Neural cell (in vitro differentiated cells): ENCODE measurements around the gene IER3. TPM values are rescaled to one million over a fixed set of nuclear protein-coding genes. Genes with fewer than 3 reads are reported as not detected.

Experiments used
- H2AFZ ChIP-seq: fragments of 200-600, 300-800 bp; sonication (generic), shearing (Covaris generic); 2 replicates; pipeline ENCODE4 v1.6.0; 2014; ENCODE audit warnings: low read depth, mild to moderate bottlenecking, antibody characterized with exemption, low read length, moderate library complexity
- H3F3A ChIP-seq: fragments of 200-600 bp; shearing (Covaris generic); 2 replicates; pipeline ENCODE4 v1.6.1; 2016; ENCODE audit warnings: mild to moderate bottlenecking, moderate library complexity, mixed read lengths, antibody characterized with exemption, low read length; ENCODE audit not compliant: insufficient read depth, poor library complexity, severe bottlenecking
- H3K27ac ChIP-seq: fragments of 200-600, 300-800 bp; sonication (generic), shearing (Covaris generic); 2 replicates; pipeline ENCODE4 v1.5.1; 2014; ENCODE audit warnings: mild to moderate bottlenecking, low read length, moderate library complexity
- H3K27me3 ChIP-seq: fragments of 300-800, 200-600 bp; sonication (generic), shearing (Covaris generic); 2 replicates; pipeline ENCODE4 v1.6.0; 2014; ENCODE audit warnings: mild to moderate bottlenecking, low read depth, low read length, moderate library complexity; ENCODE audit not compliant: insufficient read depth
- H3K36me3 ChIP-seq: fragments of 300-800, 200-600 bp; sonication (generic), shearing (Covaris generic); 2 replicates; pipeline ENCODE4 v1.5.1; 2014; ENCODE audit warnings: mild to moderate bottlenecking, antibody characterized with exemption, low read length, moderate library complexity; ENCODE audit not compliant: insufficient read depth
- H3K4me2 ChIP-seq: fragments of 300-800, 200-600 bp; sonication (generic), shearing (Covaris generic); 2 replicates; pipeline ENCODE4 v1.6.0; 2014; ENCODE audit warnings: mild to moderate bottlenecking, low read length
- H3K4me3 ChIP-seq: fragments of 300-800, 200-600 bp; sonication (generic), shearing (Covaris generic); 2 replicates; pipeline ENCODE4 v1.5.1; 2014; ENCODE audit warnings: mild to moderate bottlenecking, low read length, moderate library complexity
- H3K79me2 ChIP-seq: fragments of 200-600 bp; shearing (Covaris generic); replicated peaks from 2 replicates; pipeline ENCODE4 v1.6.0; 2014; ENCODE audit warnings: mild to moderate bottlenecking, low read length, moderate library complexity; ENCODE audit not compliant: insufficient read depth
- H3K9ac ChIP-seq: fragments of 300-800, 200-600 bp; sonication (generic), shearing (Covaris generic); 2 replicates; pipeline ENCODE4 v1.6.1; 2016; ENCODE audit warnings: mild to moderate bottlenecking, low read length, mixed read lengths
- H3K9me2 ChIP-seq: fragments of 200-600 bp; shearing (Covaris generic); 2 replicates; pipeline ENCODE4 v1.6.1; 2016; ENCODE audit warnings: mild to moderate bottlenecking, low read length, mixed read lengths; ENCODE audit not compliant: insufficient read depth
- H3K9me3 ChIP-seq: fragments of 200-600, 300-800 bp; sonication (generic), shearing (Covaris generic); 2 replicates; pipeline ENCODE4 v1.6.1; 2016; ENCODE audit warnings: mild to moderate bottlenecking, mixed run types, low read length, moderate library complexity, mixed read lengths
- H4K20me1 ChIP-seq: fragments of 200-600 bp; shearing (Covaris generic); 2 replicates; pipeline ENCODE4 v1.6.1; 2016; ENCODE audit warnings: mild to moderate bottlenecking, mixed run types; ENCODE audit not compliant: insufficient read depth
- CTCF ChIP-seq: fragments of 450-650 bp; IDR thresholded peaks from 2 replicates; pipeline ENCODE4 v1.5.1; 2014; ENCODE audit warnings: antibody characterized with exemption, mild to moderate bottlenecking, moderate library complexity; ENCODE audit not compliant: poor library complexity, severe bottlenecking
- EP300 ChIP-seq: fragments of 450-650 bp; conservative IDR thresholded peaks from 2 replicates; pipeline ENCODE4 v1.6.1; 2014; ENCODE audit warnings: antibody characterized with exemption, mild to moderate bottlenecking, moderate library complexity; ENCODE audit not compliant: poor library complexity, severe bottlenecking
- EZH2 ChIP-seq: fragments of 200-600, 300-800 bp; shearing (Covaris generic), sonication (generic); IDR thresholded peaks from 2 replicates; pipeline ENCODE4 v1.6.1; 2014; ENCODE audit warnings: antibody characterized with exemption, low read length, borderline replicate concordance, mild to moderate bottlenecking; ENCODE audit not compliant: insufficient read depth, poor library complexity, severe bottlenecking
- MXI1 ChIP-seq: fragments of 450-650 bp; conservative IDR thresholded peaks from 2 replicates; pipeline ENCODE4 v1.6.1; 2014; ENCODE audit warnings: antibody characterized with exemption, mild to moderate bottlenecking; ENCODE audit not compliant: poor library complexity, severe bottlenecking
- POLR2AphosphoS5 ChIP-seq: IDR thresholded peaks from 2 replicates; pipeline ENCODE4 v1.6.1; 2012
- RAD21 ChIP-seq: fragments of 450-650 bp; conservative IDR thresholded peaks from 2 replicates; pipeline ENCODE4 v1.6.1; 2014; ENCODE audit warnings: antibody characterized with exemption, mild to moderate bottlenecking, moderate library complexity
- REST ChIP-seq: IDR thresholded peaks from 2 replicates; pipeline ENCODE4 v1.6.1; 2012; ENCODE audit warnings: borderline replicate concordance
- SMC3 ChIP-seq: fragments of 450-650 bp; conservative IDR thresholded peaks from 2 replicates; pipeline ENCODE4 v1.6.1; 2014; ENCODE audit warnings: antibody characterized with exemption, mild to moderate bottlenecking, moderate library complexity; ENCODE audit not compliant: poor library complexity
- TAF1 ChIP-seq: IDR thresholded peaks from 2 replicates; pipeline ENCODE4 v1.6.1; 2012; ENCODE audit warnings: low read depth
- polyA plus RNA-seq: library from polyadenylated mRNA; depleted of rRNA; stranded (reverse); fragments of >200 nt; gene quantifications from 2 replicates; pipeline ENCODE4 v1.2.3, GENCODE V29; 2014

The IER3 gene
- polyA plus RNA-seq, 1 donor from 2014 or later = 3.0 TPM

GRCh38 chr6:30781395-30781742, 37.0 kb upstream of the IER3 start:
- no peak overlapping the region for H3K4me2 ChIP-seq
- no peak for TF ChIP-seq EP300
- no peak for TF ChIP-seq REST
- no peak for TF ChIP-seq MXI1
- TF ChIP-seq CTCF = no peak
- no peak for TF ChIP-seq EZH2
- no peak for TF ChIP-seq RAD21
- TF ChIP-seq SMC3 = no peak
- no peak for TF ChIP-seq TAF1
- TF ChIP-seq POLR2AphosphoS5 = no peak
- no peaks in the 10 kb centered on the region for H3K27me3 ChIP-seq
- no peak overlapping the region for H3K9ac ChIP-seq
- no peaks in the 10 kb centered on the region for H3K9me3 ChIP-seq
- no peaks in the 10 kb centered on the region for H3K79me2 ChIP-seq
- H3F3A ChIP-seq = no peaks in the 10 kb centered on the region
- H3K36me3 ChIP-seq = no peaks in the 10 kb centered on the region
- H2AFZ ChIP-seq = no peak overlapping the region
- H3K4me3 ChIP-seq = no peak overlapping the region
- no peaks in the 10 kb centered on the region for H4K20me1 ChIP-seq
- H3K27ac ChIP-seq = no peak overlapping the region
- no peaks in the 10 kb centered on the region for H3K9me2 ChIP-seq

- Histone ChIP-seq H3F3A (no peaks in the 10 kb centered on the region), H3K36me3 (no peaks in the 10 kb centered on the region), H3K27ac (no peak overlapping the region), H3K9ac (no peak overlapping the region), H3K4me2 (no peak overlapping the region), H4K20me1 (no peaks in the 10 kb centered on the region), H3K27me3 (no peaks in the 10 kb centered on the region), H3K9me2 (no peaks in the 10 kb centered on the region), H2AFZ (no peak overlapping the region), H3K79me2 (no peaks in the 10 kb centered on the region), H3K4me3 (no peak overlapping the region), H3K9me3 (no peaks in the 10 kb centered on the region)
- TF ChIP-seq SMC3 (no peak), CTCF (no peak), REST (no peak), RAD21 (no peak), MXI1 (no peak), EZH2 (no peak), EP300 (no peak), TAF1 (no peak), POLR2AphosphoS5 (no peak)
Observed at GRCh38 chr6:30780642-30780920, 36.2 kb upstream of the IER3 start.
